ENCODE data around the gene TMUB1.

The TMUB1 gene, protein sequence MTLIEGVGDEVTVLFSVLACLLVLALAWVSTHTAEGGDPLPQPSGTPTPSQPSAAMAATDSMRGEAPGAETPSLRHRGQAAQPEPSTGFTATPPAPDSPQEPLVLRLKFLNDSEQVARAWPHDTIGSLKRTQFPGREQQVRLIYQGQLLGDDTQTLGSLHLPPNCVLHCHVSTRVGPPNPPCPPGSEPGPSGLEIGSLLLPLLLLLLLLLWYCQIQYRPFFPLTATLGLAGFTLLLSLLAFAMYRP

DNA sequence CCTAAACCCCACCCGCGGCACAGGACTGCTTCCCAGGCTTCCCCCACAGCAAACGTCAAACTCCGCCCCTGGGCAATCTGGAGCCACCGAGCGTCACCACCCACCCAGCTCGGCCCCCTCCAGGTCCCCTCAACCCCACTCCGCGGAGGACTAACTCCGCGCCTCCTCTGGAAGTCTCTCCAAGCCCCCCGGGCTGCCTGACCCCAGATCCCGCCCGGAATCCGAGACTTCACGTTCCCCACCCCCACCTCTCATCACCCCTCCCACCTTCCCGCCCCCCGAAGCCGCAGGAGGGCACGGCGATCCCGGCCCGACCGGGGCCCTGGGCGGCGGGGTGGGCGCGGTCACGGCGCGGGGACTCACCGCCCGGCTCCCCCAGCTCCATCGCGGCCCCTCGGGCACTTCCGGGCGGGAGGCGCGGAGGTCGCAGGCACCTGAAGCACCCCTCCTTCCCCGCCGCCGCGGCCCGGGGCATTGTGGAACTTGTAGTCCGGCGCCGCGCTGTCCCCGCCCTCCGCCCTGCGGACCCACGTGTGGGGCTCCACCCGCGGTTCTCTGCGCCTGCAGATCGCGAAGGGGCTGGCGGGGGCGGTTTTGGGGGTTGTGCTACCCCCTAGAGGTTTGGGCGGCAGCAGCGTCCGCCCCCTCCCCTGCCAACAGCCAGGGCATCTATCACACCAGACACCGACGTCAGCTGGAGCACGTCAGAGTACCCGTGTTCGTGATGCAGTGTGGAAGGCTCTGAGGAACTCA is at the start of gene TMUB1:
Gene TMUB1 (minus strand): TSS at position 423 of the 753 bp plus-strand sequence. CDS start 930 bp downstream, outside the sequence.
- DNase-seq = no peak

GRCh38 chr7:151132461-151133205 is 49.3 kb upstream of the TMUB1 start:
- no peak for DNase-seq

- DNase-seq = no peak
Measured at GRCh38 chr7:151131592-151132293, 48.5 kb upstream of the TMUB1 start.

GRCh38 chr7:151131224-151131591 is 47.9 kb upstream of the TMUB1 start:
- no peak for DNase-seq

GRCh38 chr7:151130741-151131157 is 47.5 kb upstream of the TMUB1 start:
- no peak for DNase-seq

DNA sequence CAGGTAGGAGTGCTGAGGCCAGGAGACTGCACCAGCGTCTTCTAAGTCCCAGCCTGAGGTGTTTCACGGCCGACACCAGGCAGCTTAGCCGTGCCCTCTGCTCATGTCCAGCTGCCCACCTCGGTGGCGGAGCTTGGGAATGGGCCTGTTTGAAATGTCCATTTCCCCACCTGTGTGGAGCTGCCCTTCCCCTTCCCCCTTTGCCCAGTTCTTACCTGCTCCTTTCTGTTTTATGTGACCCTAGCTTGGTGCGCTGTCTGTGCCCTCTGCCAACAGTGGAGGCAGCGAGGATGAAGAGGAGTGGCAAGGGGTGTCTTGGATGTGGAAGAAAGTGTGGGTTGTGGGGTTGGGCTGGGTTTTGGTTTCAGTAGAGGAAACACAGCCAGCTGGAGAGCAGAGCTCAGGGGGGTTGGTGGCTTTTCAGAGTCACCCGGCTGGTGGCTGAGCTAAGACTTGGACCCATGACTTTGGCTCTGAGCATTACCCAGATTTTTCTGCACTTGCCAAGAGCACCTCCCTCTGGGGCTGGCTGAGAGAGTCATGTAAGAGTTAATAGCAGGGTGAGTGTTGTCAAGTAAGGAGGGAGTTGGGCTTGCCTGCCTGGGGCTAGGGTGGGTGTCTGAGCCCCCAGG is 46.8 kb upstream of the TMUB1 start:
- no peak for DNase-seq

- DNase-seq = no peak
Measured at GRCh38 chr7:151129117-151129959, 46.0 kb upstream of the TMUB1 start.

- DNase-seq = no peak
Measured at GRCh38 chr7:151128716-151129115, 45.4 kb upstream of the TMUB1 start.

DNA sequence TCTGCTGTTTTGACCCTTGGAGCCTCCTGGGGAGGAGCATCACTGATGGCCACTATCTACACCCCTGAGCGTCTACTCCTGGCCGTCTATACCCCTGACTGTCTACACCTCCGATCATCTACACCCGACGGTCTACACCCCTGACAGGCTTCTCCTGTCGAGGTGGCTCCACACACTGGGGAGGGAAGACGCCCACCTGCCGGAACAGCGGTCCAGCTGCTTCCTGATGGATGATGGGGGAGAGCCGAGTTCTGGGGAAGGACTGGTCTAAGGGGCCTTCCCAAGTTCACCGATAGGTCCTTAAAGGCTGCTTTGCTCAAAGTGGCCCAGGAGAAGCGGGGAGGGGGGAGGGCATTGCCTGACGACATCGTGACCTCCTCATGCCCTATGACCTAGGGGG is 44.9 kb upstream of the TMUB1 start:
- DNase-seq = no peak

DNA sequence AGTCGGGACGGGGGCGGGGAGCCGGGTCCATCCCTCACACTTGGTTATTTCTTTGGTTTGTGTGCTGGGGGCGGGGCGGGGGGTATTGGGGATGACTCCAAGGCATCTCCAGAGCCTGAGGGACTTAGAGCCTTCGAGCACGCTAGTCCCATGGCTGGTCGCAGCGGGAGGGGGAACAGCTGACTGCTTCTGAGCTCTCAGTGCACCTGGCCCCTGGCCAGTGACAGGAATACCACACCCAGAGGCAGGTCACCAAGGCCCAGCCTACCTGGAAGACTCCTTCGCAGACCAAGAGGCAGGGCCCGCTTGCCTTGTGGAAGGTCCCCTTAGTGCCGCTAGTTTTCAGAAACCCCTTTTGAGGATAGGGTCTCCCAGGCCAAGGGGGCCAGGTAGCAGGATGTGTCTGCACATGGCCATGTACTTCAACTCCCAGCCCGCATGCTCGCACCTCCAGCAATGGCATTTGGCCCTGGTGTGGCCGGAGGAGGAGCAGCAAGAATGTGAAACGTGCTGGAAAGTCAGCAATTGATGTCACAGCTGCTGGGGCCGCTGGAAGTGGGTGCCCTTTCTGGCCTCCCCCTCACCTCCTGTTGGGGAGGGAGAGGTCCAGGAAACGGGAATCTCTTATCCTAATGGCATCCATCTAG is 43.3 kb upstream of the TMUB1 start:
- DNase-seq = no peak

- no peak for DNase-seq
Measured at GRCh38 chr7:151125846-151126481, 42.7 kb upstream of the TMUB1 start.

GRCh38 chr7:151125470-151125845 is 42.2 kb upstream of the TMUB1 start:
- DNase-seq = no peak

DNA sequence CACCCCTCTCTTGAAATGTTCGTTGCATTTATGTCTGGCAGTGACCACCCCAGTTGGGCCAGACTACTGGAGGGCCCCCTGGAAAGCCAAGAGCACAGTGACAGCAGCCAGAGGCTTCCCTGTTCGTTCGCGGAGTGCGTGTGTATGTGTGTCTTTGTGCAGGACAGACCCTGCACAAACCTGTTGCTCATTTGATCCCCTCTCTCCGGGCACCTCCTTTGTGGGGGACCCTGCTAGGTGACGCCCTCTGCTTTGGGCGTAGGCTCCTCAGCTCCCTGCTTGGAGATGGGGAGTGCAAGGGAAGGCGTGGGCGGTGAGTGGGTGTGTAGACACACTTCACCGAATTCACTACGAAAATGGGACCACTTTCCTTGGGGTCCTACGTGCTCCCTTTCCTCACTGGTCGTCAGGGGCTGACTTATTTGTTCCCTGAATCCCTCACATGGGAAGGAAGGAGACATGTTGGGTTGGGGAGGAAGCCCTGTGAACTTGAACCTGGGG is 41.7 kb upstream of the TMUB1 start:
- no peak for DNase-seq

GRCh38 chr7:151124481-151124880 is 41.2 kb upstream of the TMUB1 start:
- no peak for DNase-seq

GRCh38 chr7:151123822-151124464 is 40.6 kb upstream of the TMUB1 start:
- DNase-seq = no peak

- DNase-seq = no peak
Measured at GRCh38 chr7:151123158-151123821, 40.0 kb upstream of the TMUB1 start.

GRCh38 chr7:151122796-151123157 is 39.5 kb upstream of the TMUB1 start:
- no peak for DNase-seq

GRCh38 chr7:151122276-151122675 is 39.0 kb upstream of the TMUB1 start:
- DNase-seq = no peak

DNA sequence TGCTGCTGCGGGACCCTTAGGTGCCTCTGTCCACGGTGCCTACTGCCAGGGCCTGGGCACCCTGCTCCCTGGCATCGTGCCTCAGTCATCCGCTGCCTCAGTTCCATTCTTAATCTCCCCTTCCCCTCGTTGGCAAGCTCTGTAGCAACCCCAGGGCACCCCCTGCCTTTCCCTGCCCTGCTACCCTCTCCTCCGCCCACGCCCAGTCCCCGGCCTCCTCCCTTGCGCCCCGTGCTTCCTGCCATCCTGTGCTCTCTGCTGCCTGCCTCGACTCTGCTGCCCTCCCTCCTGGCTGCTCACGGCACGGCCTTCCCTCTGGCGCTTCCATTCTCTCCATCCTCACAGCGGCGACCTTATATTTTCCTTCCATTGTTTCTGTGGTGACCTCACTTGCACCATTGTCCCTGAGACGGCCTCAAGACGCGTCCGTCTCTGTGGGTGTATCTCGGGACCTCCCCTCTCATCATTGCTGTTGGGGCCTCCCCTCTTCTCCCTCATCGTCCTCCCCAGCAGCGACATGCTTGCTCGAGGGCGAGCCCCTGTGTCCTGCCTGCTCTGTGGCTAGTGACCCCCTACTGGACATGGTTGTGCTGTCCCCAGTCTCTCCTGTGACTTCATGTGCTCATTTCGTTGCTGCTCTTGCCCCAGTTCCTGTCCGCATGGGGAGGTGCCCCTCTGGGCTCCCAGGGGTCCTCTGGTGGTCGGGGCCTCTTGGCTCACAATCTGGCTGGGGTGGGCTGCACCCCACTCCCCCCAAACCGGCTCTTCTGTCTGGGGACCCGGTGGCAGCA is 38.3 kb upstream of the TMUB1 start:
- no peak for DNase-seq
